GM18870 (cell line): ENCODE data around the gene PKD2.
"Not testable (repeated sequence)": the region's sequence is repeated elsewhere in the genome, so short reads cannot be mapped to it uniquely, and the experiment has no call there.

Experiments used
- ATAC-seq: cut with Tn5 transposase; IDR thresholded peaks from one replicate; pipeline ENCODE4 v1.9.1; 2021; ENCODE audit warnings: moderate library complexity; ENCODE audit not compliant: unreplicated experiment

PKD2 gene

DNA sequence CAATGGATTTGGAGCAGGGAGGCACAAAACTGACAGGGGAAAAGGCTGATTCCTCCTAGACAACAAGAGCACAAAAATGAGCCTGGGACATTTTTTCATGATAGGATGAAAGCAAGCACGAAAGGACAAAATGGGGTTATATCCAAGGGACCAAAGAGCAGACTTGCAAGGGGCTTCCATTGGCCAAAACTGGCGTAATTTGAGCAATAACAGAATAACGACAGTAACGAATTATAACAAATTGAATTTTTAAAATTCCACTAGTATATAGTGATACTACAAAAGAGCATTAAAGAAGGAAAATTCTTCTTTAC lies 21.6 kb upstream of the PKD2 start:
- no peak for ATAC-seq

DNA sequence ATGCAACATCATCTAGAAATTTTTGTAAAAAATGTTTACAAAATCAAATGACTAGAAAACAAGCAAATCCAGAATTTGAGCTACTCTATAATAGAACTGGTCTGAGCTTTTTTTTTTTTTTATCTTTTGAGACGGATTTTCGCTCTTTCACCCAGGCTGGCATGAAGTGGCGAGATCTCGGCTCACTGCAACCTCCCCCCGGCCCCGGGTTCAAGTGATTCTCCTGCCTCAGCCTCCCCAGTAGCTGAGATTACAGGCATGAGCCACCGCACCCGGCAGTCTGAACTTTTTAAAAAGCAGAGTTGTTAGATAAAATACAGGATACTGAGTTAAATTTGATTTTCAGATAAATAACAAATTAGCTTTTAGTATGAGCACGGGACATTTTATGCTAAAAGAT lies 20.9 kb upstream of the PKD2 start:
- no peak for ATAC-seq

DNA sequence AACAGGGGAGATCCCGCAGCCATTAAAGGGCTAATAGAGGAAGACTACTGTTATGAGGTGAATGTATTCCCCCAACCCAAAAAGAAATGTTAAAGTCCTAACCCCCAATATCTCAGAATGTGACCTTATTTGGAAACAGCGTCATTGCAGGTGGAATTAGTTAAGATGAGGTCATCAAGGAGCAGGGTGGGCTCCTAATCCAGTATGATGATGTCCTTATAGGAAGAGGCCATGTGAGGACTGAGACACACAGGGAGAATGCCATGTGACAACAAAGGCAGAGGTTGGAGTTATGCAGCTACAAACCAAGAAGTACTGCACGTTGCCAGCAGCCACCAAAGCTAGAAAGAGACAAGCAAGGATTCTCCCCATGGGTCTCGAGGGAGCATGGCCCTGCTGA lies 17.7 kb upstream of the PKD2 start:
- ATAC-seq: no peak

DNA sequence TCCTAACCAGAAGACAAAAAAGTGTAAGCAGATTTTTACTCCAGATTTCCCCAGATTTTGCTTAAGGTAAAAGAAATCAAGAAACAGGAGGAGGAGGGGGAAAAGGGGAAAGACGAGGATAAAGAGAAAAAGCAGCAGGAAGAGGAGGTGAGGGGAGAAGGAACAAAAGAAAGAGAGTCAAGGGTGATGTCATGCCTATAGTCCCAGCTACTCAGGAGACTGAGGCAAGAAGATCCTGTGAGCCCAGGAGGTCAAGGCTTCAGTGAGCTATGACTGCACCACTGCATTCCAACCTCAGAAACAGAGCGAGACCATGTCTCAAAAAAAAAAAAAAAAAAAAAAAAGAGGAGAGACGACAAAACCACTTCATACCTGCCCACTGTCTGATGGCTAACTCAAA lies 12.0 kb upstream of the PKD2 start:
- ATAC-seq: no peak

DNA sequence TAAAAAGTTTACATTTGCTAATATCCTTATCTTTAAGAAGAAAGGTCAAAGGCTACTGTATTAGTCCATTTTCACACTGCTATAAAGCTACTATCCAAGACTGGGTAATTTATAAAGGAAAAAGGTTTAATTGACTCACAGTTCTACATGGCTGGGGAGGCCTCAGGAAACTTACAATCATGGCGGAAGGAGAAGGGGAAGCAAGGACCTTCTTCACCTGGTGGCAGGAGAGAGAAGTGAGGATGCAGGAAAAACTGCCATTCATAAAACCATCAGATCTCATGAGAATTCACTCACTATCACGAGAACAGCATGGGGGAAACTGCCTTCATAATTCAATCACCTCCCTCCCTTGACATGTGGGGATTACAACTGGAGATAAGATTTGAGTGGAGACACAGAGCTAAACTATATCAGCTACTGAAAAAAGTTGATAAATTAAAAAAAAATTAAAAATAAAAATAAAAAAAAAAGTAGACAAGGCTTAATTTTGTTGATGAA lies 8.2 kb upstream of the PKD2 start:
- ATAC-seq: not testable (repeated sequence)

- ATAC-seq: no peak
Observed at GRCh38 chr4:88001871-88002270, 5.6 kb upstream of the PKD2 start.

DNA sequence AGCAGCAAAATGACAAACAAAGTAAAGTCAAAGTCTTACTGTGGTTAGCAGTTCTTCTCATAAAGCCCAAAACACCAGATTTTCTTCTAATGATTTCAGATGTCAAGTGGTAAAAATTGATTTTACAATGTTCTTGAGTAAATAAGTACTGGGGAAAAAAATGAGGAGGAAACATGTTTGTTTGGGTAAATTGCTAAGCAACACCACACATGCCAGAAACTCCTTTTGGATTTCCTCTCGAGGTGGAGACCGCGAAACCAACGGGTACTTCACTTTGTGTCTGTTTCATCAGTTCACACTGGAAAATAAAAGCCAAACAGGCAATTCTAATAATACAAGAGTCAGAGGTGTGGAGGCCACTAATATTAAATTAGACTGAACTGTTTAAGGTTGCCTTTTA lies 4.6 kb upstream of the PKD2 start:
- ATAC-seq: no peak

DNA sequence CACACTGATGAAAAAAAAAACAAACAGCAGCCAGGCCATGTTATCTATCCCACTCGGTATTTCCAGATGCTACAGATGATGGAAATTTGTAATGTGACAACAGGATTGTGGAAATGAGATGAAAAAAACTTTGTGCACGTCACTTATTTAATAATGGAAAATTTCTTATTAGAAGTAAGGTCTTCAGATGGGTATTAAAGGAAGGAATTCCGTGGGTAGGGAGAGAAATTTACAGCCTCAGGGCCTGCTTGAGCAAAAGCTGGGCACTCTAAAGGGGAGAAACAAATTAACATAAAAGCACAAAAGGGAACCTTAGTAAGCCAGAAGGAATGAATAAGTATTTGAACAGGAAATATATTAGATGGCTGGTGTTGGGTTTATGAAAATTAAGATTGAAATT lies 4.2 kb upstream of the PKD2 start:
- no peak for ATAC-seq

DNA sequence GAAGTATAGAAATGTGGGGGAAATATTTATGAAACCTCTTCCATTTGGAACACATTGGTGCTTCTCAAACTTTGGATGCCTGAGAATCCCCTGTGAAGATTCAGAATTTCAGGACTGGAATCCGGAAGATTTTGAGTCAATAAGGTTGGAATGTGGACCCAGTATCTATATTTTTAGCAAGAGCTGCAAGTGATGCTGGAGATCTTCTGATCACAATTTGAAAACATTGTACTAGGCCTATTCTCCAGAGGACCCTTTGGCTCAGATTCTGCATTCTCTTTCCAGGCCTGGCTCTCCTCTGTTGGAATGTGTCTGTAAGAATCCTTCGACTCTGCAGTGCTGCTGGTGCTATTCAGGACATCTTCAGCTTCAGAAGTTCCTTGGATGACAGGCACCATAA lies 2.4 kb upstream of the PKD2 start:
- ATAC-seq: no peak

- no peak for ATAC-seq
Observed at GRCh38 chr4:88005946-88006345, 1.5 kb upstream of the PKD2 start.

- no peak for ATAC-seq
Observed at GRCh38 chr4:88006956-88007303, 505 bp upstream of the PKD2 start.

GRCh38 chr4:88008122-88008742 lies 797 bp downstream of the PKD2 start:
- peak; percentile 10 for ATAC-seq

DNA sequence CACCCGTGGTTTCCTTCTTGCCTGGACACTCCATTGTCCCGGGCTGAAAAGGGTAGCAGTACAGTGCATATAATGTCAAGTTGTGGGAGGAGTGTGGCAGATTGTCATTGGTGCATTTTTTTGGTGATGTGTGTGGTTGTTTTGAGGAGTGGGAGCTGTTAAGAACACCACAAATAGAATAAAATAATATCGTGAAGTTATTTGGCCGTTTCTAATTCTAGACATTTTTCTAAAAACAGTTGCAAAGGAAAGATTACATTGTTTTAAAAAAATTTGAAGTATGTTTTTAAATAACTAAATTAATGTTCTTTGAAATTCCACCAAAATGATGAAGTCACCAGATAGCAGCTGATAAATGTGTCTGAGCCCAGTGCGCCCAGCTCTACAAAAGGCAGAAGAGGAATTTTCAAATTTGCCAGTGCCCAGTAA lies 1.3 kb downstream of the PKD2 start:
- no peak for ATAC-seq

- ATAC-seq: no peak
Observed at GRCh38 chr4:88009871-88010270, 2.4 kb downstream of the PKD2 start.

DNA sequence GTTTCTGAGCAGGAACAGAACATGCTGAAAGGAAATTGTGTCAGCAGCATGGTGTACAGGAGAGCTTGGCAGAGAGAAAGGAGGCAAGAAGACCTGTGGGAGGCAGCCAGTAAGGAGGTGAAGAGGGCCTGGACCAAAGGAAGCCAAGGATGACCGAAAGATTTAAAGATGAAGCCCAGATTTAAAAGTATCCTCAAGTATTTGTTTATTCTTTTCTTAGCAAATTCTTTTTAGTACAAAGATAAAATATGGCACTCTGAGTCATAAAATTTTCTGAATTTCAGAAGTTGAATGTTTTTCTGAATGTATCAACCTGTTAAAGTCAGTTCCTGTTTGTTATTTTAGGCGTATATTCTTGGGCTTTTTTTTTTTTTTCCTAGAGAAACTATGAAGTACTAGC lies 3.5 kb downstream of the PKD2 start:
- no peak for ATAC-seq

DNA sequence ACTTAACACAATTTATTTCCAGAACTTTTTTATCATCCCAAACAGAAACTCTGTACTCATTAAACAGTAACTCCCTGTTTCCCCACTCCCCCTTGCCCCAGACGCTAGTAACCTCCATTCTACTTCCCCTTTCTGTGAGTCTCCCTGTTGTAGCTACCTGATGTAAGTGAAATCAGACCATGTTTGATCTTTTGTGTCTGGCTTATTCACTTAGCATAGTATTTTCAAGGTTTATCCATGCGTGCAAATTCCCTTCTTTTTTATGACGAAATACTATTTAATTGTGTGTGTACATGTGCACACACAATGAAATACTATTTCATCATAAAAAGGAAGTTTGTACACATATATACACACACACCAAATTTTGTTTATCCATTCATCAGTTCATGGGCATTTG lies 5.2 kb downstream of the PKD2 start:
- ATAC-seq: peak; percentile 68

DNA sequence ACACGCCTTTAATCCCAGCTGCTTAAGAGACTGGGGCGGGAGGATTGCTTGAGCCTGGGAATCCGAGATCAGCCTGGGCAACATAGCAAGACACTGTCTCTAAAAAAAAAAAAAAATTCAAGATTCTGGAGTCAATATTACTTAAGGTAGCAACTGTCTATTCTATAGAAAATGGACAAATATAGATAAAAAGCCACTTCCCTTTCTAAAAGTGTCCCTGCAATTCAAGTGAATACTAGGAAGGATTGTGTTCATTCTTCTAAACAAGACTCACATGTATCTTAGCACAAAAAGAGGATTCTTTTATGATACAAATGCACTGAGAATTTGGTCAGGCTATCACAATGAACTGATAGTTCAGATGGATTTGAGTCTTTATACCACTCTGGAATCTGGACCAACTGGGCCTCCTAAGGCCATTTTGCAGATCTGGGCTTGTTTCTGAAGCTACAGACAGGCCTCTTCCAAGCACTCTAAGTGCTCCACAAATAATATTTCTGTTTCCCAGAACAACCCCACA lies 7.0 kb downstream of the PKD2 start:
- ATAC-seq: no peak

DNA sequence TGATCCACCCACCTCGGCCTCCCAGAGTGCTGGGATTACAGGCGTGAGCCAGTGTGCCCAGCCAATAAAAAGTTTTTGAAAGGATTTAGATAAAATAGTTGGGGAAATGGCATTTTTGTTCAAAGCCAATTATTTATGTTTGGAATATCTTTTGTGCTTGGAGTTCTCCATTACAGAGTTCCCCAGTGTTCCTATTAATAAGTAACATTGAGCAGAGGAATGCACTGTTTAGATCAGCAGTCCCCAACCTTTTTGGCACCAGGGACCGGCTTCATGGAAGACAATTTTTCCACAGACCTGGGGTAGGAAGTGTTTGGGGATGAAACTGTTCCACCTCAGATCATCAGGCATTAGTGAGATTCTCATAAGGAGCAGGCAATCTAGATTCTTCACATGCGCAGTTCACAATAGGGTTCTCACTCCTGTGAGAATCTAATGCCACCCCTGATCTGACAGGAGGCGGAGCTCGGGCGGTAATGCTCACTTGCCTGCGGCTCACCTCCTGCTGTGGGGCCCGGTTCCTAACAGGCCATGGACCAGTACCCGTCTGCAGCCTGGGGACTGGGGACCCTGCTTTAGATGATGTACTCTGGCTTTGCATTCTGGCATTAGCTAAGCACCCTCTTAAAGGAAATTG lies 8.3 kb downstream of the PKD2 start:
- no peak for ATAC-seq

DNA sequence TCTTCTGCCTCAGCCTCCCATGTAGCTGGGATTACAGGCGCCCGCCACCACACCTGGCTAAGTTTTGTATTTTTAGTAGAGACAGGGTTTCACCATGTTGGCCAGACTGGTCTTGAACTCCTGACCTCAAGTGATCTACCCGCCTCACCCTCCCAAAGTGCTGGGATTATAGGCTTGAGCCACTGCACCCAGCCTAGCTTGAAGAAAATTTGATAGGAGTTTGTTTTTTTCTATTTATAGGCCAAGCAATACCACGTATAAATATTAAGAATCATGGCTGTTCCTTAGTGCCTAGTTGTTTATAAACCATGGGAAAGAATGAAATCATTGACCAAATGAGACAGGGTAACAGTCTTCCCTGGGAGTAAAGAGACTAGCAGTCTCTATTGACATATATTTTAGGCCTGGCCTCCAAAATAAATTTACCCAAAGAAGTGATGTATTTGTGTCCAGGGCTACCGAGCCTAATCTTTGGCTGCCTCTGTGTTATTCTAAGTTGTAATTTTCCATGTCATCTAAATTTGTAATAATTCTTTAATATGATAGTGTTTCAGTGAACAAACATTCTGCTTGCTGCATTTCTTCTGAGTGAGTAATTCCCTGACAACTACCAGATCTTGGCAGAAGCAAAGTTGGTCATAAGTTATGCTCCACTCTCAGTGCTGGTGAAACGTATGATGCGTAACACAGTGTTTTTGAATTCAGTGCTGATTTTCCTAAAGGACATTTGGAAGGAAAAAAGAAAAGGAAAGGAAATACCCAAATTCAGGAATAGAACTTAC lies 10.3 kb downstream of the PKD2 start:
- ATAC-seq: no peak

DNA sequence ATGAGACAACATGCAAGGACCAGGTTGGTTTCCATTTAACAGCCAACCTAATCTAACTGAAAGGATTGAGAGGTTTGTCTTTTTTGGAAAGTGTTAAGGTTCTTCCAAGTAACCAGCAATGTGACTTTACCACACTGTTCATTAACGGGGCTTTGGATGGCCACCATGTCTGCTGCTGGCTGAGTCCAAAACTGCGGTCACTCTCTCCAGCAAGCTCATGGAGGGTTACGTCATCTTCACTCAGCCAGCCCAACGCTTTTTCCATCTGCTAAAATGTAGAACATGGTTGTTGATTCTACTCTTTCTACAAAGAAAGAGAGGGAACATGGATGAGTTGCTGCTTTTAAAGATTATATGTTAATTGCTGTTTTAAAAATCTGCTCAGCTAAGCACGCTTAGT lies 11.0 kb downstream of the PKD2 start:
- no peak for ATAC-seq

DNA sequence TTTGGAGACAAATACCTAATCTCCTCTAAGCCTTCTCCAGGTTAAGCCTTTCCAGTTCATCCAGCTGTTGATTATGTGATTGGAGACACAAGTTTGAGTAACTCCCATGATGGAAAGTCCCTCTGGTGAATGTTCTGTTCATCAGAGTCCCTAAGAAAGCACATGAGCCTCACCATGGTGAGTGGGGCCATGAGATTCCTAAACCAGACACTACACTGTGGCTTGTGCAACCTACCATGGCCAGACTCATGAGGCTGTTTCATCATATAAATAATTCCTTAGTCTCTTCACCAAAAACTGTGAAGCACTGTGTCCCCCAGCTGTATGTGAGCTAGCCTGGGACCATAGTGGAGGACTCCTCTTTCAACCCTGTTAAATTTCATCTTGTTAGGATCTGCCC lies 14.4 kb downstream of the PKD2 start:
- ATAC-seq: no peak

- ATAC-seq: no peak
Observed at GRCh38 chr4:88022289-88022688, 14.9 kb downstream of the PKD2 start.
